ENCODE data around the gene CEPT1. TPM values are rescaled to one million over a fixed set of nuclear protein-coding genes. Genes with fewer than 3 reads are reported as not detected.

CEPT1 gene
- total RNA-seq, 1 donor from 2014 or later = 26.9 TPM

DNA sequence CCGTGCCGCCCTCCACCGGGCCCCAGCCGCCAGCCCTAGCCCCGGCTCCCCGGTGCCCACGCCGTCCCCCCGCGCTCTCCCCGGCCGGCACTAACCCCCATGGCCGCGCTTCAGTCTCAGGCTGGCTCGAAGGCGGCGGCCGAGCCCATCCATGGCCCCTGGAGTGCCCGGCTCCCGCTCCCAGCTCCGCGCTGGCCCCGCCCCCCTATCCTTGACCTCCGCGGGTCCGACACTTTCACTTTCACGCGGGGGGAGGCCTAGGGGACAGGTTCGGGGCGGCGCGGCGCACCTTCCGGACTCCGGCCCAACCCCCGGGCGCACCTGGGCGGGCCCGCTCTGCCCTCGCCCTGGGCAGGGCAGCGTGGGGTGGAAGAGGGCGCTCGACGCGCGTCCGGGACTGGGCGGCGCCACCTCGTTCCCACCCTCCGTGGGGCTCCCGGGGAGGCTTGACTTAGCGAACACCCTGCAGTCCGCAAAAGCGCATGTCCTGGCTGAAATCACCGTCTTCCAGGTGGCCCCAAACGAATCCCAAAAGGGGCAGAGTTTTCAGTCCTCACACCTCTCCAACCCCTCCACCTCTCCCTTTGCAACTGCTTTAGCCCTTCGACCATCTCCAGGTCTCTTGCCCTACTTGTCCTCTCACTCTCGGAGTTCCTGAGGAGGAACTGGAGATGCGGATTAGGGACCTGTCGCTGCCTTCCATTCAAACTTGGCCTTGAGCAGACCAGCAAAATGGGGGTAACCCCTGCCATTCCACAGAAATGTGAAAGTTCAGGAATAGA is 64.4 kb downstream of the CEPT1 start:
- H3K4me3 ChIP-seq (ENCODE audit: insufficient read depth, low read depth, low read length) = peak overlapping the region; percentile 51
- FAIRE-seq (no peak), DNase-seq (ENCODE audit: low read depth) (no peak)
- Mint-ChIP-seq H3K27ac (ENCODE audit: unreplicated experiment) (no peak overlapping the region), H3K4me3 (ENCODE audit: unreplicated experiment) (no peak overlapping the region), H3K9me3 (ENCODE audit: unreplicated experiment) (peaks cover 4% of the 10 kb centered on the region), H3K27me3 (ENCODE audit: low read depth, unreplicated experiment) (peaks cover 21% of the 10 kb centered on the region), H3K36me3 (ENCODE audit: low read depth, unreplicated experiment) (peaks cover 2% of the 10 kb centered on the region), H3K4me1 (ENCODE audit: low read depth, unreplicated experiment) (no peaks in the 10 kb centered on the region)
- H2AFZ ChIP-seq (ENCODE audit: low read depth, low read length) = peak overlapping the region; percentile 62
- H3K27me3 ChIP-seq (ENCODE audit: insufficient read depth, low read length) = peaks cover 30% of the 10 kb centered on the region
- peaks cover 5% of the 10 kb centered on the region for H3K4me1 ChIP-seq (ENCODE audit: insufficient read depth, low read length)
- H3K27ac ChIP-seq (ENCODE audit: low read depth, low read length) = no peak overlapping the region
- no peaks in the 10 kb centered on the region for H3K9me3 ChIP-seq (ENCODE audit: insufficient read depth, low read depth, low read length)
- H3K36me3 ChIP-seq (ENCODE audit: insufficient read depth, low read length) = no peaks in the 10 kb centered on the region
- H4K20me1 ChIP-seq (ENCODE audit: insufficient read depth, low read length) = no peaks in the 10 kb centered on the region
- peak overlapping the region; percentile 32 for H3K9ac ChIP-seq (ENCODE audit: low read length)
- H3K4me2 ChIP-seq (ENCODE audit: low read length) = peak overlapping the region; percentile 83
- no peaks in the 10 kb centered on the region for H3K79me2 ChIP-seq (ENCODE audit: insufficient read depth, low read length)
- TF ChIP-seq EZH2 (IDR thresholded peaks at IDR 0.05; ENCODE audit: insufficient read depth, low read length) = no peak
- TF ChIP-seq, protein P1, sequence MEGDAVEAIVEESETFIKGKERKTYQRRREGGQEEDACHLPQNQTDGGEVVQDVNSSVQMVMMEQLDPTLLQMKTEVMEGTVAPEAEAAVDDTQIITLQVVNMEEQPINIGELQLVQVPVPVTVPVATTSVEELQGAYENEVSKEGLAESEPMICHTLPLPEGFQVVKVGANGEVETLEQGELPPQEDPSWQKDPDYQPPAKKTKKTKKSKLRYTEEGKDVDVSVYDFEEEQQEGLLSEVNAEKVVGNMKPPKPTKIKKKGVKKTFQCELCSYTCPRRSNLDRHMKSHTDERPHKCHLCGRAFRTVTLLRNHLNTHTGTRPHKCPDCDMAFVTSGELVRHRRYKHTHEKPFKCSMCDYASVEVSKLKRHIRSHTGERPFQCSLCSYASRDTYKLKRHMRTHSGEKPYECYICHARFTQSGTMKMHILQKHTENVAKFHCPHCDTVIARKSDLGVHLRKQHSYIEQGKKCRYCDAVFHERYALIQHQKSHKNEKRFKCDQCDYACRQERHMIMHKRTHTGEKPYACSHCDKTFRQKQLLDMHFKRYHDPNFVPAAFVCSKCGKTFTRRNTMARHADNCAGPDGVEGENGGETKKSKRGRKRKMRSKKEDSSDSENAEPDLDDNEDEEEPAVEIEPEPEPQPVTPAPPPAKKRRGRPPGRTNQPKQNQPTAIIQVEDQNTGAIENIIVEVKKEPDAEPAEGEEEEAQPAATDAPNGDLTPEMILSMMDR (IDR thresholded peaks at IDR 0.05; ENCODE audit: insufficient read depth, low read depth, low read length) = no peak

DNA sequence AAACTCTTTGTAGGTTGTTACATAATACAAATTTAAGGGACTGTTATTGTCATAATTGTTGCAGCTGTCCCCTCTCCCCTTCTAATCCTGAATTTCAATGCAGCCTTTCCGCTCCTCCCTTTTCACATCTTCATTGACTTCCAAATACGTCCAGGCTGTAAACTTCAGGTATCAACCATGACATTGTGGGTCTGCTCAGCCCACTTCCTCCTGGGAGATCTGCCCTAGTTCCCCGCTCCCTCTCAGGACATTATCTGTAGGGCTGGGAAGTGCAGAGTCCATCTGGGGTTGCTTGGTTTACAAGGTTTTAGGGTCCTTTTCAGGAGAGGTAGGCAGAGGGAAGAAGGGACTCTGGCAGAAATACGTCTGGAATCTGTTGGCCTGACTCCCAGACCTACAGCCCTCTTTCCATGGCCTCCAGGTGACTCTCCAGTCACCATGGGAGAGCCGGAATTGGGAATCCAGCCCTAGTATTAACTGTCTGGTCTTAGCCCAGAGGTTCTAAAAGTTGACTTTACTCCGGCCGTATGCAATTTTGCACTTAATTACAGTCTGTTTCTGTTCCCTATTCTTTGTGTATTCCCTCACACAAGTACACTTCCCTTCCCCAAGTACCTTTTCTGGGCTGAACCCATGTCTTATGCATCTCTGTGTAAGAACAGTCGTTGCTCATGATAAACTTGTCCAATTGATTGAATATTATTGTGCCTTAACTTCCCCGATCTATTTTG is 65.1 kb downstream of the CEPT1 start:
- H3K27ac Mint-ChIP-seq (ENCODE audit: unreplicated experiment) = no peak overlapping the region
- peak overlapping the region; percentile 83 for H3K4me2 ChIP-seq (ENCODE audit: low read length)

More for the DNA sequence above, 65.1 kb downstream of the CEPT1 start:
- Histone ChIP-seq H4K20me1 (ENCODE audit: insufficient read depth, low read length) (no peaks in the 10 kb centered on the region), H3K79me2 (ENCODE audit: insufficient read depth, low read length) (no peaks in the 10 kb centered on the region), H3K9ac (ENCODE audit: low read length) (no peak overlapping the region), H3K4me1 (ENCODE audit: insufficient read depth, low read length) (peaks cover 5% of the 10 kb centered on the region), H3K9me3 (ENCODE audit: insufficient read depth, low read depth, low read length) (no peaks in the 10 kb centered on the region), H3K36me3 (ENCODE audit: insufficient read depth, low read length) (no peaks in the 10 kb centered on the region), H2AFZ (ENCODE audit: low read depth, low read length) (no peak overlapping the region), H3K4me3 (ENCODE audit: insufficient read depth, low read depth, low read length) (no peak overlapping the region), H3K27ac (ENCODE audit: low read depth, low read length) (no peak overlapping the region), H3K27me3 (ENCODE audit: insufficient read depth, low read length) (peaks cover 32% of the 10 kb centered on the region)
- peaks cover 4% of the 10 kb centered on the region for H3K9me3 Mint-ChIP-seq (ENCODE audit: unreplicated experiment)
- FAIRE-seq (no peak), DNase-seq (ENCODE audit: low read depth) (no peak)
- no peak overlapping the region for H3K4me3 Mint-ChIP-seq (ENCODE audit: unreplicated experiment)
- no peak for TF ChIP-seq EZH2 (IDR thresholded peaks at IDR 0.05; ENCODE audit: insufficient read depth, low read length)
- TF ChIP-seq, protein P1 (IDR thresholded peaks at IDR 0.05; ENCODE audit: insufficient read depth, low read depth, low read length) = no peak
- H3K4me1 Mint-ChIP-seq (ENCODE audit: low read depth, unreplicated experiment) = no peaks in the 10 kb centered on the region
- H3K36me3 Mint-ChIP-seq (ENCODE audit: low read depth, unreplicated experiment) = no peaks in the 10 kb centered on the region
- H3K27me3 Mint-ChIP-seq (ENCODE audit: low read depth, unreplicated experiment) = peaks cover 21% of the 10 kb centered on the region

Measured in astrocyte (in vitro differentiated cells and primary cell).